Epidermal melanocyte (primary cell): ENCODE data around the gene ZCWPW2.

Experiments
- DNase-seq: peaks from one replicate; pipeline ENCODE4 v3.0.0; 2011; ENCODE audit warnings: low spot score; ENCODE audit not compliant: insufficient read length

Gene ZCWPW2, protein sequence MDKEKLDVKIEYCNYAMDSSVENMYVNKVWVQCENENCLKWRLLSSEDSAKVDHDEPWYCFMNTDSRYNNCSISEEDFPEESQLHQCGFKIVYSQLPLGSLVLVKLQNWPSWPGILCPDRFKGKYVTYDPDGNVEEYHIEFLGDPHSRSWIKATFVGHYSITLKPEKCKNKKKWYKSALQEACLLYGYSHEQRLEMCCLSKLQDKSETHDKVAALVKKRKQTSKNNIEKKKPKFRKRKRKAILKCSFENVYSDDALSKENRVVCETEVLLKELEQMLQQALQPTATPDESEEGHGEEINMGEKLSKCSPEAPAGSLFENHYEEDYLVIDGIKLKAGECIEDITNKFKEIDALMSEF

DNA sequence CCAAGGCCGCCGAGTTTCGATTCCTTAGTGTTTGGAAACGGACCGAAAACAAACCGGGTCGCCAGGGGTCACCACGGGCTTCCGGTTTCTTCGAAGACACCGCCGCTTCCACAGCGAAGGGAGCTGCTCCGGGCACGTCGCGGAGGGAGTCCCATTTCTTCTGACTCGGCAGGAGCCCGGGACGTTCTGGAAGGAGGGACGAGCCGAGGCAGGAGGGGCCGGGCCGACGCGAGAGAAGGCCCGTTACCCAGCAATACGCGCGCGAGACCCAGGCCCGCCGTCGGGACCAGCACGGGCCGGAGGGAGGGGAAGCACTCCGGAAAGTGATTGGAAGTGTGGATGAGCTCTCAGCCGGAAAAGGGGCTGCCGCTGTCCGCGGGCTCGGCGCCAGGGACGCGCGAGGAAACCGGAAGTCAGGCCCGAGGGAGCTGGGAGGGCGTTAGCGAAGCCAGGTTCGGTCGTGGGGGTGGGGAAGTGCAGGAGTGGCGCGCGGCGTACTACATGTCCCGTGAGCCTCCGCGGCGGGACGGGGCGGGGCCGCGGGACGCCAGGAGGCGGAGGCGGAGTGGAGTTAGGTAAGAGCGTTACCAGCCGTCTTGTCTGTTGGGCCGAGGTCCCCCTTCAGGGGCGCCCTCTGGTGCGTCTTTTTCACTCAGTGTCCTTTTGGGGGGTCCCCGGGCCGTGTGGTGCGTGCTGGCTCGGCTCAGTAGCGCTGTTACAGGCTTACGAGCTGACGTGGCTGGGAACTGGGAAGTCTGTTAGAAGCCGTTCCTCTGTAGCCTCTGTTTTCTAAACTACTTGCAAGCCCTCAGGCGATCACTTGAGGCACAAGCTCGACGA lies at the start of gene ZCWPW2, which contains the start of gene AZI2:
Gene ZCWPW2, plus strand, starts transcription at position 93 of the 840 bp plus-strand sequence. CDS start 64,348 bp downstream, outside the sequence.
Gene AZI2, minus strand, starts transcription at position 196 of the 840 bp plus-strand sequence. CDS start 8,207 bp downstream, outside the sequence.
- DNase-seq: peak; percentile 40

DNA sequence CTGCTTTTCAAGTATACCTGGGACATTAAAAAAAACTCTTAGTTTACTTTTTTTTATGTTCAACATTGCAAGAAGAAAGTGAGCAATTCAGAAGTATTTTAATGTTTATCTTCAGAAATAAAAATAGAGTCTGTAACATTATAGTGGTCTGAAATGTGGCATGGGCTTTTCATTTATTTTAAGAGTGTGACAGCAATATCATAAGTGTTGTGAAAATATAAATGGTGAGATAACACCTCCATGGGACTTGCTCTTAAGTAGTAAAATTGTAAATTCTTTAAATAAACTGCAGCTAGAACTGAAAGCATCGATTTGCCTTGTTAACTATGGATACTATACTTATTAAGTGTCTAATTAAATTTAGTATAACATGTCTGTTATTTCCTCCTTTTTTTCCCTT lies 48.8 kb upstream of the ZCWPW2 start:
- no peak for DNase-seq

DNA sequence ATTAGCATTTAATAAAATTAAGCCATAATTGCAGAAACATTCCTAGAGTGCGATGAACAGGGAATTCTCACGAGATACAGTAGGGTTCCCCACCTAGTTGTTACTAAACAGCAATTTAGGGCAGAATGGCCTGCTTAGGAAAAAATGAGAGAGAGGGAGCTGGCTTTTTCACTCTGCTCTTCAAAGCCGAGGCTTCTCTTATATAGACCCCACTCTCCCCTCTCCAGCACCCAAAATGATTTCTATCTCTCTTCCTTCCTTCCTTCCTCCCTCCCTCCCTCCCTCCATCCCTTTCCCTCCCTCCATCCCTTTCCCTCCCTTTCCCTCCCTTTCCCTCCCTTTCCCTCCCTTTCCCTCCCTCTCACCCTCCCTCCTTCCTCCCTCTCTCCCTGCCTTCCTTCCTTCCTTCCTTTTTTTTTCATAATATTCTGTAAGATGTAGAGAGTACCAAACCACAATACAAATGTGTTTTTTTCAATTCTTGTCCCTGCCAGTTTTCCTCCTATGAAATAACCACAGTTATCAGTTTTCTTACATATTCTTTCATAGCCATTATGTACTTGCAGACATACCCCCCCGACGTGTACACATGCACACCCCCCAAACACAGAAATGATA lies 48.1 kb upstream of the ZCWPW2 start:
- no peak for DNase-seq

DNA sequence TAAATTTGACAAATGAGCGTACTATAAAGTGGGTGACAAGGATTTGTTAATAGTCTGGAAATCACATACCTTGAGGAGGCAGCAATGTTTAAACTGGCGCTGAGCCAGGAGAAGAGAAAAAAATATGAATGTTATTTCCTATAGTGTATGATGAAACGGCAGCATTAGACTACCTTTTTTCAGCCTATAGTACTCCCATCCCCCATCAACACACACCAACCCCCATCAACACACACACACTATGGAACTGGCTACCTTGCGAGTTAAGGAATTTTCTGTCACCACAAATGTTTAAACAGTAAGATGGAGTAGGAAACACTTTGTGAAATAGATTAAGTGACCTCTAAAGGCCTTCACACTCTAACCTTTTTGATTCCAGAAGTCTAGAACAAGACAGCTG lies 46.8 kb upstream of the ZCWPW2 start:
- DNase-seq: no peak

DNA sequence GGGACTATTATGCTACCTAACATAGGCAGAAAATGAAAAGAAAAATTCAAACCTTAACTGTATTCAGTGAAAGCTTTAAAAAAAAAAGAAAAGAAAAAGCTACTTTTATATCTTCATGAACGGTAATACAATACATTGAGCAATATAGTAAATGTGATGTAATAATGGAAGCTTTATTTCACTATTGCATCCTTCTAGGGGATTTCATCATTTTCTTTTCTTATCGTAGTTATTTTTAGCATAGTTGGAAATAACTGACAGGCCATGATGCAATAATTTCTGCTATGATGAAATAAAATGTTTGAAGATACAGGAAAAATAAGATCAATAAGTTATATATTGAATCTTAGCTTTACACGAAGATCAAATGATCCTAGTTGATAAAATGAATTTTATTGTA lies 40.3 kb upstream of the ZCWPW2 start:
- DNase-seq: no peak

DNA sequence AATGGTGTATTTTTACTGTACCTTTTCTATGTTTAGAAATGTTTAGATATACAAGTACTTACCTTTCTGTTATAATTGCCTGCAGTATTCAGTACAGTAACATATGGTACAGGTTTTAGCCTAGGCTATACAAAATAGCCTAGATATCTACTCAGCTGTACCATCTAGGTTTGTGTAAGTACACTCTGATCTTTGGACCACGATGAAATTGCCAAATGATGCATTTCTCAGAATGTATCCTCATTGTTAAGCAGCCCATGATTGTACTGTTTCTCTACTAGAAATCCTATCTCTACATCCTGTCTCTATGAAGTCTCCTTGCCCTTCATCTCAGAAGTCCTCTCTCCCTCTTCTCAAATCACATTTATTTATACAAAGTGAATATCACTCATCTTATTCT lies 32.8 kb upstream of the ZCWPW2 start:
- no peak for DNase-seq

DNA sequence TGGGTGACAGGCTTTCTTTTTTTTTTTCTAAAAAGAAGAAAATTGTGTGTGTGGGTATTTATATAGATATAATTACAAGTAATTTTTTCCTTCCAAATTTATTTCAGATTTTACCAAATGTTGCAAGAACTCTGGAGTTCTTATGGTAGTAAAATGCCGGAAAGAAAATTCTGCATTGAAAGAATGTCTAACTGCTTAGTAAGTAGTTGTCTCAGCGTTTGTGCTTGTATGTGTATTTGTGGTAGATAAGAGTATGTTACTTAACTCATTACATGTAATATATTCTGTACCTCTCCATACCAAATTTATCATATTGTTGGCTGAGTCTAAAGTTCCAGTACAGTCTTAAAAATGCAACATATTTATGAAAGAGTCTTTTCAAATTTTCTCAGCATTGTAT lies 32.3 kb upstream of the ZCWPW2 start:
- no peak for DNase-seq

DNA sequence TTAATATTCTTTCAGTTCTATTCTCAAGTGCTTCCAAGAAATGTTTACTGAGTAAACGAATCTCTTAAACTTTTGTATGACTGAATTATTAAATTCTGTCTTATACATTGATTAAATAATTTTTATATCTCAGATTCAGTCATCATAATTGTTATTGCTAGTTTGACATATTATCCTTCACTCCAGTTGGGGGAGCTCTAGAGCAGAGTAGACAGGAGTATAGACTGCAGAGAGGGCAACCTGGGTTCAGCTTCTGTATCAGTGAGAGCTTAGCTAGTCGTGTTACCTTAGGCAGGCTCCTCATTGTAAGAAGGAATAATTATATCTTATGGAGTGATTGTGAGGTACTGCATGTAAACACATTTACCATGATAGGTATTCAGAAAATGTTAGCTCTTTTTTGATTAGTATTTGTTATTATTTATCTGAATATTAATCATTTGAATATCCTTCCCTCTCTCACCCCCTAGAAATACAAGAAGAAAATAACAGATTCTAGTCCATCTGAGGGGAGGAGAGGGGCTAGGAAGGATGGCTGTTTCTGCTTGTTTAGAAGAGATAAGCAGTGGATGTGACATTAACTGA lies 31.0 kb upstream of the ZCWPW2 start:
- peak; percentile 19 for DNase-seq

DNA sequence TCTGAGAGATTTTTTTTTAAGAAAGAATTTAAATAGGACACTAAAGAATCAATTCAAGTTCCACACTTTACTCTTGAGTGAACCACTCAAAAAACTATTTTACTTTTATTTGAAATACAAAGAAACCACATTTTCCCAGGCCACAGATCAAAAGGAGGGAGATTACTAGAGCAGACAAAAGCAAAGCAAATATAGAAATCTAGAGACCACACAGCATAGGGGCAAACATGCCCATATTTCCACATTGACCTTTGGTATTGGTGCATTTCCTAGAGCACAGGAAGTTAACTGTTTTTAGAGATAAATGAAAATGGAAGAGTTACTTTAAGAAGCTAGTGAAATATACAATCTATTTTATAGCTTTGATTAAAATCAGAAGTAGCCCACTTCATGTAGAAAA lies 27.5 kb upstream of the ZCWPW2 start:
- DNase-seq: no peak

DNA sequence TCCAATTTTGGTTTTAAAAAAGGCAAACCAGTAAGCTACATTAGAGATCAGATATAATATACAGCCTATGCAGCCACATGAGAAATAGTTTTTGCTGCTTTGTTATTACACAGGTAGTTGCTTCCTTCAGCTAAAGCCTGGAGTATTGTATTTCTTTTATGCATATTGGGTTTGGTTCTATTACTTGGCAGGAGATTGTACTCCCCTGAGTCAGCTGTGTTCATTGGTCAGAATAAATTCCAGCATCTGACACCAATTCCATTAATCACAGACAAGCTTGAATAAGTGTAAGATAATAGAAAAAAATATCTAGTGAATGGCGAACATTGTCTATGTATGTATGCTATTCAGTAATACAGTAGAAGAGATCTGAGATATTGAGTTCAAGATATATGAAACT lies 26.1 kb upstream of the ZCWPW2 start:
- no peak for DNase-seq

DNA sequence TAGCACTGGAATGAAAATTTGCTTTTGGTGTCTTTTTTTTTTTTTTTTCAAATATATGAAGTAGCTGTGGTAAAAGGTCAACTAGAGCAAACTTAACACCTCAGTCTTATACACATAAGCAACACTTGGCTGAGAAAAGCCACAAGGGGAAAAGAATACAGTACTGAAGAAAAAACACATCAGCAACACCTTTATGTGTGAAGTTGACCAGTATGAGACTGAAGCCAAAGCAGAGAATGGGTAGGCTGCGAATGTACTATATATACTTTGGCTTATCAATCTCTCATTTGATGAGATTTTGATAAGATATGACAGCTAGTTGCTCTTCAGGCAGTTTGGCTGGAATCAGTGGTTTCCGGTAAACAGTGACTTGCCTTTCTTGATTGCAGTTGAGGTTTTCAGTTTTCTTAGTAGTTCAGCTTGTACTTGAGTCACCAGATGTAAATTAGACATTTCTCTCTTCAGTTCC lies 22.0 kb upstream of the ZCWPW2 start:
- DNase-seq: no peak

DNA sequence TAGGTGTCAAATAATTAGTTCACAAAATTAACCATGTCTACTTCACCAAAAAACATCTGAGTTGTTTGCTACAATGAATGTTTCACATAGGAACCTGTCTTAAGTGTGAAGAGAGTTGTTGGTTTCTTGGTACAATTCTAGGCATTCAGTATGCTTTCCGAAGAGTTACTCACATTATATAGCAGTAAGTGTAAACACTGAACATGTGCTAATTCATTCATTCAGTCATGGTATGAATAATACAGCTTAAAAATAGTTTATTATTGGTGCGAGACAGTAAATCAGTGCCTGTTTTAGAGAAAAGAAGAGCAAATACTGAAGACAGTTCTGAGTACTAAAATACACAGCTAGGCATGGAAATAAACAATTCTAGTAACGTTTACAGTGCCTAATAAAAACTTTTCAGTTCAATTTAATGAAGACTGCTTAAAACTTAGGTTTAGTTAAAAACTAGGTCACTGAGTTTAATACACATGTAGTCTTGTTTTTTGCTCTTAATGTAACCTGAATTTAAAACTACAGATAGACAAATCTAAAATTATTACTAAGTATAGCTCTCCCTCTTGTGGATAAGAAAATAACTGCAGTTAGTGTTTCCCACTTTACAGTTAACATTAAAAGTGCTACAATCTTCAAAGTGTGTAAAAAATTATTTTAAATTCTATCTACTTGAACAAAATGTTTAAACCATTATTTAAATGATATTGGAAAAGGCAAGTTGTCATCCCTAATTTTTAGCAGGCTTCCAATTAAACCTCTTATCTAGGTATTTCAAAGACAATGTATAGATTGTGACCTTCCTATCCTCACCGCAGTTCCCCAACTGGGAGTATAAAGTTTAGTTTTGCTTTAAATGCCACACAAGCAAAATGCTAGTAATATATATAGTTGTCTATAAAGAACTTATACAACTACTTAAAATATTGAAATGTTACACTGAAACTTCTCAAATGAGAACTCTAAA lies 20.1 kb upstream of the ZCWPW2 start:
- no peak for DNase-seq

DNA sequence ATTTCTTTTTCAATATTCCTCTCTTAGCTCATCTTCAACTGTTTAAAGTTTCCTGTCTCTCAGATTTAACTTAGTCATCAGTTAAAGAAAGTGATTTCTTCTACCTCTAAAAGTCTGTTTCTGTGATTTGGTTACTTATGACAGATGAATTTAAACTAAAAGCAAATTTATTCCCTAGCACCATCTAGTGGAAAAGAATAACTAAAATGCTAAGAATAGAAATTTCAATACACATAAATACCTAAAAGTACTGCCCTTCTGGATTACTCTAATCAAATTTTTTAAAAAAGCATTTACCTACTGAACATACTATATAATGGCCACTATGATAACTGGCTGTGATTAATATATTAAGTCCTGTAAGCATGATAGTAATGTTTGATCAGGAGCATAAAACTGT lies 14.0 kb upstream of the ZCWPW2 start:
- no peak for DNase-seq

DNA sequence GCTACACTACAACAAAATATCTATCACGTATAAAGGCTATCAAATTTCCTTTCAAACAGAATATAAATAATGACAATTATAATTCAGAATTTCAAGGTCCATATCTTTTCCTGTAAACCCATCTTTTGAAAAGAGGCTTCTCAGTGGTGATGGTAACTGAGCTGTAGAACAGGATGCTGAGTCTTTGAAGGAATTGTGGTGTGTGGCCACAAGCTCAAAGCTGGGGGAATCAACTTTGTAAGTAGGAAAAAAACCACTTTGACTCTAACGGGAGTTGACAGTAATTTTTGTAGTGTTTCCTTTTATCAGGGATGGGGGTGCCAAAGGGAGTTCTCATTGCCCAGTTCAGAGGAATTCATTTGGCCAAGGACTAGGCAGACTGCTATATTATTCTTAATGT lies 13.3 kb upstream of the ZCWPW2 start:
- no peak for DNase-seq

DNA sequence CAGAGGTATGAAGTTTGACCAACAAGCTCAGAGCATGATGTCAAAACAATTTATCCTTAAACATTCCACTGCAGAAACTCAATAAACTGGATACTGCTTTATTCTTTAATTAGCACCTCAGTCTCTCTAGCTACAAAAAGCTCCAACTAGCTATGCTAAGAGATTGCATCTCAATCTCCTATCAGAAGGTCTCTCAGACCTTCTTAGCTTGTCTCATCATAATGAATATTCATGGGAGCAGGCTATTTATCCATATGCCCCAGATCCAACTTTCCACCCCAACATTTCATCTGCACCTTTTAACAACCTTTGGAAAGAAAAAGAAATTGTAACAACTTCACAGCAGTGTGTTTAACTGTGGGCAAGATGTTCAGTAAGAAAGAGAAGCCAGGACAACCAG lies 11.3 kb upstream of the ZCWPW2 start:
- no peak for DNase-seq

DNA sequence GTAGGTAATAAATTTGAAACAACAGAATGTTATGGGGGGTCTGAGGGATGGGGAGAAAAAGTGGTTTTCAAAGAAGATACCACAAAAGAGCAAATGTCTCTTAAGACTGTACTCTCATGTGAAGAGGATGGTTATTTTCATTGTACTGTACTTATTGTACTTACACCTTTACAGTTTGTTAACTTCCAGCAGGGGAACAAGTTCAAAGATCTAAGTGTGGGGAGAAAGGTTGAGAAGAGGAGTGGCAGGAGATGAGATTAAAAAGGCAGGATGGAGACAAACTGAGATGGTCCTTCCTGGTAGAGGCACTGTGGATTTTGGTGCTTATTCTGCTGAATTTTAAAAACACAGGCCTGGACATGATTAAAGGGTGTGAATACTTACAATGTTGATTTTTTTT lies 5.4 kb upstream of the ZCWPW2 start:
- DNase-seq: no peak

DNA sequence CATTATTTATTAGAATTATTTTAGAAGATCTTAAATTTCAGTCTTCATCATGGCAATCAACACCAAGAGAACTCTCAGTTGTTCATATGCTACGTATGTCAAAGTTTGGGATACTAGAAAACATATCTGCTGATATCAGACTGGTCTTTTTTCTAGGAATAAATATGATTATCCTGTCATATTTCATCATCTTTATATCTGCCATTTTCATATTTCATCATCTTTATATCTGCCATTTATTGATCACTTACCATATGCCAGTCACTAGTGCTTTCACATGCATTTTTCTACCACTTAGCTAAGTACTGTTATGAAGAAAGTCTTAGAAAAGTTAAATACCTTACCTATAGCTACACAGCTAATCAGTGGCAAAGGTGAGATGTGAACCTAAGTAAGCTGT lies 2.8 kb upstream of the ZCWPW2 start:
- no peak for DNase-seq

DNA sequence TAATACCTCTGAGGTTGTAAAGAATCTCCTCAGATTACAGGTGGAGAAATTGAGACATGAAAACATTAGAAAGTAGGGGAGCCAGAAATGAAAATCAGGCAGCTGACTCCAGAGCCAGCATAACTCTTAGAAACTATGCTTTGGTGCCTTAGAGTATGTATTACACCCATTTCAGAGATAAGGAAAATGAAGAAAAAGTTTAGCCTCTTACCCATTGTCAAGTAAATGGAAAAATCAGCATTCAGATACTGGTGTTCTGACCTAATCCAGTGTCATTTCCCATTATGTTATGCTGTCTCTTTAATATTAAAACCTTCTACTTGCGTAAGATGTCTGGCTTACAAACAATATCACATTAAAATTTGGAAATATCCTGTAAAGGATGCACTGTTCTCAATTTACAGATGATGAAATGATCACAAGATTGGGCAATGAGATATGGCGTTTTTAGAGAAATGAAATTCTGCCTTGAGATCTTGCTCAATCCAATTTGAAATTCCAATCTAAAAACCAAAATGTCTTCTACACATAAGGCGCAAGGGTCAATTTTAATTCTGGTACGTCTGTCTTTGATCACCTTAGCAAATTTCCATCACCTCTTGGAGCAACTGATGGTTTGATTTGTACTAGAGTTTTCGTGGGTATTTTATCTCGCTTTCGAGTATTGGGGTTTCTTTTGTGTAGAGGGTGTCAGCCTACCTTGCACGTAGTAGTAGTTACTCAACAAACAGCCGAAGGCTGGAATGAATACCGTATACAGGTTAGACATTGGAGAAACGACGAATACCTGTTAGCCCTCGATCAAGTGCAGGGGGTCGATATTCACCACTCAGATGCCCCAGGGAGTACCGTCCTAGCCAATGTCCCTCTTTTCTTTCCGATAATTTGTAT lies 902 bp upstream of the ZCWPW2 start:
- no peak for DNase-seq

DNA sequence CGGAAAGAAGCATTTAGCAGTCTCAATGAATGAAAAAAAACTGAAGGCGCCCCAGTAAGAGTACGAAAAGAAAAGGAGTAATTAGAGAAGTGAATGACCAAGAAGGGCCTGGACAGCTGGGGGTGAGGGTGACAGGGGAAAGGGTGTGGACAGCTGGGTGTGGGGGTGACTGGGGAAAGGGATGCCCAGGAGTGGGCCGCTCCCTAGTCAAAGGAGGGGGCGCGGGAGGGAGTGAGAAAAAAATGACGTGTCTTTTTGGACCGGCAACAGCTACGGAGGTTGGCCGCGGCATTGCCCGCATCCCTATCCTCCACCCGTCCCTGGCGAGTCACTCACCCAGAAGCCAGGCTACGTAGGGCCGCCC lies 274 bp upstream of the ZCWPW2 start:
- DNase-seq: no peak
